ENCODE measurements around the gene GPAT3.
"Not testable (repeated sequence)": the region's sequence is repeated elsewhere in the genome, so short reads cannot be mapped to it uniquely, and the experiment has no call there.

Gene GPAT3

DNA sequence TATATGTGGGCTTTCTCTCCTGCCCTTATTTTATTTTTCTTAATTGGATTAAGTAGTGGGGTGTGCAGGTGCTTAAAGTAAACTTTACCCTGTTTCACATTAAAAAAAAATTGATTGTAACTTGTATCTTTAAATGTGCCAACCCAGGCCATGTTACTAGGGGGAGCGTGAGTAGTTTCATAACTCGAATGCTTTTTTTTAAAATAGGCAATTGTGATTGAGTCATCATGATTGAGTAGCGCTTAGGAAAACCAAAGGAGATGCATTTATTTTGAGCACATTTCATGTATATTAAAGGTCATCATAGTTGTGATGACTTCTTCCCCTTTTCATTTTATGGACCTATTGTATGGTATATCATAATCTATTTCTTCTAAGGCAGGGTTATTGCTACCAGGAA is 32.2 kb downstream of the GPAT3 start:
- DNase-seq (ENCODE audit: low spot score): no peak
- TF ChIP-seq, protein P1, sequence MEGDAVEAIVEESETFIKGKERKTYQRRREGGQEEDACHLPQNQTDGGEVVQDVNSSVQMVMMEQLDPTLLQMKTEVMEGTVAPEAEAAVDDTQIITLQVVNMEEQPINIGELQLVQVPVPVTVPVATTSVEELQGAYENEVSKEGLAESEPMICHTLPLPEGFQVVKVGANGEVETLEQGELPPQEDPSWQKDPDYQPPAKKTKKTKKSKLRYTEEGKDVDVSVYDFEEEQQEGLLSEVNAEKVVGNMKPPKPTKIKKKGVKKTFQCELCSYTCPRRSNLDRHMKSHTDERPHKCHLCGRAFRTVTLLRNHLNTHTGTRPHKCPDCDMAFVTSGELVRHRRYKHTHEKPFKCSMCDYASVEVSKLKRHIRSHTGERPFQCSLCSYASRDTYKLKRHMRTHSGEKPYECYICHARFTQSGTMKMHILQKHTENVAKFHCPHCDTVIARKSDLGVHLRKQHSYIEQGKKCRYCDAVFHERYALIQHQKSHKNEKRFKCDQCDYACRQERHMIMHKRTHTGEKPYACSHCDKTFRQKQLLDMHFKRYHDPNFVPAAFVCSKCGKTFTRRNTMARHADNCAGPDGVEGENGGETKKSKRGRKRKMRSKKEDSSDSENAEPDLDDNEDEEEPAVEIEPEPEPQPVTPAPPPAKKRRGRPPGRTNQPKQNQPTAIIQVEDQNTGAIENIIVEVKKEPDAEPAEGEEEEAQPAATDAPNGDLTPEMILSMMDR (IDR thresholded peaks at IDR 0.05; ENCODE audit: extremely low read depth, missing control alignments): no peak

DNA sequence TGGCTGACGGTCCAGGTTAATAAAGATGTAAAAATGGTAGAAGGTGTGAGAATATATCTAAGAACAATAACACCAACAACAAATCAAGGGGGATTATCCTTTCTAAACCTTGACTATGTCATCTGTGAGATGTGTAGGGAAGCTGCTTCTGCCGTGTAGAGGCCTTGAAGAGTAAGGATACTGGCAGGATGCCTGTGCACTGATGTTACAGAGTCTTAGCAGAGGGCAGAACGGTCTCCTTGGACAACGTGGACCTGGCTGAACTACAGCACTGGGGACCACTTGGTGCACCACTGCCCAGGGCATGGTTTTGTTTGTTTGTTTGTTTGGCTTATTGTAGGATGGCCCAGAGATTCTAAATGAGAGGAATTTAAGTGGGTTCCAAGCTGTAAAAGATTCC is 33.5 kb downstream of the GPAT3 start:
- DNase-seq (ENCODE audit: low spot score): no peak
- TF ChIP-seq, protein P1 (IDR thresholded peaks at IDR 0.05; ENCODE audit: extremely low read depth, missing control alignments): no peak

DNA sequence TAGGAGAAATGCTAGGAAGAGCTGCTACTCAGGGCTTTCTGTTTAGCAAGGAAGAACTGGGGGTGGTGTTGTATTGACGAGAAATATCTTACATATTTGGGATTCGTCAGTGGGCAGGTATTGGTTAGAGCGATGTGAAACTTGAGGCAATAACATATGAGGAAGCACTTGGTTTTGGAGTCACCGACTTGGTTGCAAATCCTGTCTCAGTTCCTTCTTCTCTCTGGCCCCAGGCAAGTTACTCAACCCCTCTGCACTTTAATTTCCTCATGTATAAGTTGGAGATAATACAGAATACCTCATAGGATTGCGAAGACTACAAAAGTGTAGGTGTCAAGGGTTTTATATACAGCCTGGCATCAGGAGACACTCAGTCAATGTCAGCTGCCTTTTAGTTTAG is 34.1 kb downstream of the GPAT3 start:
- TF ChIP-seq, protein P1 (IDR thresholded peaks at IDR 0.05; ENCODE audit: extremely low read depth, missing control alignments): no peak
- no peak for DNase-seq (ENCODE audit: low spot score)

DNA sequence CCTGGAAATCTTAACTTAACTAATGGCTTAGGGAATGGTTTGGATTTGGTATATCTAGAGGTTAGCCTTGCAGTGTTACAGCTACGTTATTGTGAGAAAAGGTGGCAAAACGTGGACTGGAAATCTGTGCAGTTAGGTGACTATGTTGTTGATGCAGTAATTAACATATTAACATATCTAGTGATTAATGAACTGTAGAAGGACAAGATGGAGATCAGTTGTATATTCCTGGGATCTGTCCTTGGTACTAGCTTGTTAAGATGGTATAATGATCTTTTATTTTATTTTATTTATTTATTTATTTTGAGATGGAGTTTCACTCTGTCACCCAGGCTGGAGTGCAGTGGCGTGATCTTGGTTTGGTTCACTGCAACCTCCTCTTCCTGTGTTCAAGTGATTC is 36.9 kb downstream of the GPAT3 start:
- DNase-seq (ENCODE audit: low spot score): no peak
- TF ChIP-seq, protein P1 (IDR thresholded peaks at IDR 0.05; ENCODE audit: extremely low read depth, missing control alignments): no peak

DNA sequence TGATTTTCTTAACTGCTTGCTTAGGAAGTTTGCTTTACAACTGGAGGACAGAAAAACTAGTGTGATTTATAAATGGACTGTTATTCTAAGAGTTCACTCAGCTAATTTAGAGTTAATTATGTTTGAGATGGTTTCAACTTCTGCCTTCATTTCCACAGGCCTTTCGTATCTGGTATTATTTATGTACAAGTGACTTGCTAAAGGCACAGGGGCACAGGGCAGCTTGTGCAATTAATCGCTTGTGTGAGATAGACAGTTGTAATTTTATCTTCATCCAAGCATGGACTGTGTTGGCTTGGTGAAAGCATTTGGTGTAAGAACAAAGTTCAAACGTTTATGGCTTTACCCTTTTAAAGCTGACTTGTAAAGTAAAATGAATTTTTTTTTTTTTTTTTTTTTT is 38.3 kb downstream of the GPAT3 start:
- DNase-seq (ENCODE audit: low spot score): no peak
- TF ChIP-seq, protein P1 (IDR thresholded peaks at IDR 0.05; ENCODE audit: extremely low read depth, missing control alignments): no peak

DNA sequence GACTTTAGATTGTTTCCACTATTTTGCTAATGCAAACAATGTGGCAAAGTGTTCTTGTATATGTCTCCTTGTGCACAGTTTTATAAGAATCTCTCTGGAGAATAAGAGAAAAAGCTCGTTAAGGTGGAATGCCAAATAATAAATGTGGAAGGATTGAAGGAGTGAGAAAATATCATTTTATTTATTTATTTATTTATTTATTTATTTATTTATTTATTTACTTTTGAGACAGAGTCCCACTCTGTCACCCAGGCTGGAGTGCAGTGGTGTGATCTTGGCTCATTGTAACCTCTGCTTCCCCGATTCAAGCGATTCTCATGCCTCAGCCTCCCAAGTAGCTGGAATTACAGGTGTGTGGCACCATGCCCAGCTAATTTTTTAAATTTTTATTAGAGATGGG is 40.3 kb downstream of the GPAT3 start:
- not testable (repeated sequence) for DNase-seq (ENCODE audit: low spot score)

DNA sequence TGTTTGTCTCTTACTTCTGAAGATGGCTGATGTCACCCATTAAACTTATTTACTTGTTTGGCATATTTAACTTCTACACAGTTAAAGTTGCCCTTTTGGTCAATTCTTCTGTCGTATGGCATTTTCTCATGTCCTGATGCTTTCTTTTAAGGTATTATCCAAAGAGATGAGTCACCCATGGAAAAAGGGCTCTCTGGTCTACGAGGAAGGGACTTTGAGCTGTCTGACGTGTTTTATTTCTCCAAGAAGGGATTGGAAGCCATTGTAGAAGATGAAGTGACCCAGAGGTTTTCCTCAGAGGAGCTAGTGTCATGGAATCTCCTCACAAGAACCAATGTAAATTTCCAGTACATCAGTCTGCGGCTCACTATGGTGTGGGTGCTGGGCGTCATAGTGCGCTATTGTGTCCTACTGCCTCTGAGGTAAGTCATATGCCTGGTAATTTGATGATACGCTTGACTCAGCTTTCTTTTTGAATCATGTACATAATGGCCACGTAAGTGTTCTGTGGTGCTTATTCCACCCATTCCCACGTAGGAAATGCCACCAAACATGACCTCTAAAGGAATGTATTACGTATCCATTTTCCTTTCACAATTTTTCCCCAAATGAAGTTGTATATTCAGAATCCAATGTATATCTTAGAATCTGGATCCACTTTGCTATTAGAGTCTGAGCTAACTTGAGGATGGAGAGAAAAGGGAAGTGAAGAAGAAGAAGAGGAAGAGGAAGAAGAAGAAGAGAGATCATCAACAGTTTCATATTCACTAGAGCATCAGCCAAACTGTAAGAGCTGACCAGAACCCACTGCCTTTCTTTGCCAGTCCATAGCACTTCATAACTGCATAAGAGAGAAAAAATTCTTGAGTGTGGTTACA is 45.7 kb downstream of the GPAT3 start:
- TF ChIP-seq, protein P1 (IDR thresholded peaks at IDR 0.05; ENCODE audit: extremely low read depth, missing control alignments): no peak
- DNase-seq (ENCODE audit: low spot score): peak; percentile 17

DNA sequence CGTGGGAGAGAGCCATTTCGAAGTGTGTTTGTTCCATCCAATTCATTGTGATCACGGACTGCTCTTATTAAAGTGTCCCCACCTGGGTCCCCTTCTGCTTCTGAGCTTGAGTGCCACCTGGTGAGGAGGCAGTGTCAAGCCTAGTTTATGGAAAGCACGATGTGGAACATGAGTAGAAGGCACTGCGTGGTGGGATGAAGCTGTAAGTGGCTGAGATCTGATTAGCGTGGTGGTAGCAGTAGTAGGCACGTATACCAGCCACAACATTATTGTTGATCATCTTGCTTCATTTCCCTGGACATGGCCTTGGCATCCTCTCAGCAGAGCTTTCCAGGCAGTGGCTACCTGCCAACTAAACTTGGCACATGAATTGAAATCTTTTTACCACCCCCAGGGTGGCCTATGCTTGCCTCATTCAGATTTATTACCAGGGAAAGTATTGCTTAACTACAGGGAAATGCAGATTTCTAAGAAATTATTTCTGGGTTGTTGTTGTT is 46.4 kb downstream of the GPAT3 start:
- no peak for DNase-seq (ENCODE audit: low spot score)
- TF ChIP-seq, protein P1 (IDR thresholded peaks at IDR 0.05; ENCODE audit: extremely low read depth, missing control alignments): peak; percentile 18

Measured in GM20000 (cell line).